Activated CD8-positive, alpha-beta memory T cell treated with anti-CD3 and anti-CD28 coated beads, Interleukin-2, amount 50 U/mL, for 1 hour (primary cell): ENCODE results near the gene DNAJC5G.

Experiments used
- DNase-seq: peaks from one replicate; pipeline ENCODE4 v3.0.0-alpha.2; 2020; ENCODE audit errors: extremely low read depth

DNAJC5G gene

DNA sequence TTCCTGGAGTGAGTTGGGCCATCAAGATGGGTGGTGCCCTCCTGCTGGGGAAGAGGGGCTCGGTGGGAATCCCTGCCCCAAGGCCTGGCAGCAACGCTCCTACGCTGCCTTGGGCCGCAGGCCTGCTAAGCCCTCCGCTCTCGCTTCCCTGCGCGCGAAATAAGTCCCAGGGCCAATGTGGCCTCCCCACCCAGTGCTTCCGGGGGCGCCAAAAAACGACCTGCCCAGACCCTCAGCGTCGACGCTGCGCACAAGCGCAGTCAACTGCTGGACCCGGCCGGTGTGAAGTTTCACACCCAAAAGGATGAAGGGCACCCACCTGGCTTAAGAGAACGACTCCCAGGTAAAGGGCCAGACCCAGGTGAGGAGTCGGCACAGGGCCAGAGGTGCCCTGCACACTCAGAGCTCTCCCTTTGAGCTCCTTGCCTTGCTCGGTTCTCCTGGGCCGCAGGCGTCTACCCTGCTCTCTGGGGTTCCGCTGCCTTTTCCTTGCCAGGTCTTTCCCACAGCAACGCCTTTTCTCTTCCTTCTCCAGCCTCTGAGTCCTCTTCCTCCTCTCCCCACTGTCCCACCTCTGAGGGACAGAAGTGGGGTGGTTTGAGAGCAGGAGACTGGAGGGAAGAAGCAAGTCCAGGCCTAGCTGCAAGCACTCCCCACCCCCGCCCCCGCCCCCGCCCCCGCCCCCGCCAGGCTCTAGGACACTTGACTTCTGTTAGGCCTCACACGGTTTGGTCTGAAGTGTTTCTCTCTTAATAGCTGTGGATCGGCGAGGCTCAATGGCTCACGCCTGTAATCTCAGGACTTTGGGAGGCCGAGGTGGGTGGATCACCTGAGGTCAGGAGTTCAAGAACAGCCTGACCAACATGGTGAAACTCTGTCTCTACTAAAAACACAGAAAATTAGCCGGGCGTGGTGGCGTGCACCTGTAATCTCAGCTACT lies at the start of gene DNAJC5G:
DNAJC5G (plus strand) TSS at position 223 of the 940 bp plus-strand sequence. CDS start 1,296 bp downstream, outside the sequence.
- DNase-seq = no peak

- DNase-seq = no peak
Measured at GRCh38 chr2:27225526-27225925, 49.7 kb upstream of the DNAJC5G start.

DNA sequence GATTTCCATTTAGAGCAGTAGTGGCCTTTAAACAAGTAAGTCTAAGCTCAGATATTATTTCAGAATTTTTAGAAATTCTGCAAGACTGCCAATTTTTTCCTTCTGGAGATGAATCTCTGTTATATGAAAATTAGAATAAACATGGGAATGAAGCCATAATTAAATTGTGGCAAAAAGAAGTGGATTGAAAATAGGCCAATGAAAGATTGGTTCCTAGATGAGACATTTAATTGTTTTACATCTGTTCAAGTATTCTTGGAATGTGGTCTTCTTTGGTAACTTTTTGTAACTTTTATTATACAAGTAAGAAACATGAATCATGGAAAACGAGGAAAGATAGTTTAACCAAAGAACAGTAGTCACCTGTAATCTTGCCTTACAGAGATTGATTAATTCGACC lies 47.7 kb upstream of the DNAJC5G start:
- no peak for DNase-seq

DNA sequence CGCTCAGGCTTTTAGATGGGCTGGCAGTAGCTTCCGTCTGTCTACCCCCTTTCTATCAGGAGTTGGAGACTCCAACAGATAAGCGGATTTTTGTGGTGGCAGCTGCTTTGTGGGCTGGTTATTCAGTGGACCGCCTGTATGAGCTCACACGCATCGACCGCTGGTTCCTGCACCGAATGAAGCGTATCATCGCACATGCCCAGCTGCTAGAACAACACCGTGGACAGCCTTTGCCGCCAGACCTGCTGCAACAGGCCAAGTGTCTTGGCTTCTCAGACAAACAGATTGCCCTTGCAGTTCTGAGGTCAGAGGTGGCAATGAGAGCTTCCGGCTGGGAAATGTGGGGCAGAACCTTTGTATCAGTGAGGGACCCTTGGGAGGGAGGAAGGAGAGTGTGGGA lies 43.3 kb upstream of the DNAJC5G start:
- DNase-seq = no peak

GRCh38 chr2:27233341-27233740 lies 41.9 kb upstream of the DNAJC5G start:
- DNase-seq = no peak

DNA sequence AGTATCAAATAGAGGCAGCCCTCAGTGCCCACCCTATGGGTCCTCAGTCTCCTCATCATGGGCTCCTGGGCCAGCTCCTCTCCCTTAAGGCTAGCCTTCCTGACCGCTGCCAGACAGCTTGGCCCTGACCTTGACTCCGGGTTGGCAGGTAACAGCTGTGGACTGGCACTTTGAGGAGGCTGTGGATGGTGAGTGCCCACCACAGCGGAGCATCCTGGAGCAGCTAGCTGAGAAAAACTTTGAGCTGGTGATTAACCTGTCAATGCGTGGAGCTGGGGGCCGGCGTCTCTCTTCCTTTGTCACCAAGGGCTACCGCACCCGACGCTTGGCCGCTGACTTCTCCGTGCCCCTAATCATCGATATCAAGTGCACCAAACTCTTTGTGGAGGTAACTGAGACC lies 39.1 kb upstream of the DNAJC5G start:
- no peak for DNase-seq

DNA sequence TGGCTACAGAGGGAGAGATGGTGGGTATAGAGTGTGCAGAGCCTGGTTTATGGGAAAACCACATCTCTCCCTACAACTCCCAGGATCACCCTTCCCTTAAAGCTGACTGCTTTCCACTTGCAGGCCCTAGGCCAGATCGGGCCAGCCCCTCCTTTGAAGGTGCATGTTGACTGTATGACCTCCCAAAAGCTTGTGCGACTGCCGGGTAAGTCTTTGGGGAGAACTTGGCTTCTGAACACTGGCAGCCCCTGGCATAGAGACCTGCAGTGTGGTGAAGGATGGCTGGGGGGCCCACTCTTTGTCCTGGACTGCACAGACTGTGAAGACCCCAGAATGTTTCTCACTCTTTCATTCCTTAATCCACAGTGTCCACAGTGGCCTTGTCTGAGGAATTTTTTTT lies 38.6 kb upstream of the DNAJC5G start:
- DNase-seq = no peak

- DNase-seq = no peak
Measured at GRCh38 chr2:27237341-27237945, 37.8 kb upstream of the DNAJC5G start.

DNA sequence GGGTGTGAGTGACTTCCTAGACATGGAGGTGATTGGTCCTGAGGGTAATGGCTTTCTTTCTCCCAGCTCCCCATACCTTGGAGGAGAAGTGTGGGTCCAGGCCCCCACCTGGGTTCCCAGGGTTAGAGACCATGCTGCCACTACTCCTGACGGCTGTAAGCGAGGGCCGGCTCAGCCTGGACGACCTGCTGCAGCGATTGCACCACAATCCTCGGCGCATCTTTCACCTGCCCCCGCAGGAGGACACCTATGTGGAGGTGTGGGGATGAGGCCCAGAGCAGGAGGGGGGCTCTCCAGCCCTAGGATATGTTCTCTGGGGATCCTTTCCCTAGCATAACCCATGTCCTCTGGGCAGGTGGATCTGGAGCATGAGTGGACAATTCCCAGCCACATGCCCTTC lies 36.3 kb upstream of the DNAJC5G start:
- DNase-seq = no peak

- DNase-seq = no peak
Measured at GRCh38 chr2:27240406-27240805, 34.8 kb upstream of the DNAJC5G start.

DNA sequence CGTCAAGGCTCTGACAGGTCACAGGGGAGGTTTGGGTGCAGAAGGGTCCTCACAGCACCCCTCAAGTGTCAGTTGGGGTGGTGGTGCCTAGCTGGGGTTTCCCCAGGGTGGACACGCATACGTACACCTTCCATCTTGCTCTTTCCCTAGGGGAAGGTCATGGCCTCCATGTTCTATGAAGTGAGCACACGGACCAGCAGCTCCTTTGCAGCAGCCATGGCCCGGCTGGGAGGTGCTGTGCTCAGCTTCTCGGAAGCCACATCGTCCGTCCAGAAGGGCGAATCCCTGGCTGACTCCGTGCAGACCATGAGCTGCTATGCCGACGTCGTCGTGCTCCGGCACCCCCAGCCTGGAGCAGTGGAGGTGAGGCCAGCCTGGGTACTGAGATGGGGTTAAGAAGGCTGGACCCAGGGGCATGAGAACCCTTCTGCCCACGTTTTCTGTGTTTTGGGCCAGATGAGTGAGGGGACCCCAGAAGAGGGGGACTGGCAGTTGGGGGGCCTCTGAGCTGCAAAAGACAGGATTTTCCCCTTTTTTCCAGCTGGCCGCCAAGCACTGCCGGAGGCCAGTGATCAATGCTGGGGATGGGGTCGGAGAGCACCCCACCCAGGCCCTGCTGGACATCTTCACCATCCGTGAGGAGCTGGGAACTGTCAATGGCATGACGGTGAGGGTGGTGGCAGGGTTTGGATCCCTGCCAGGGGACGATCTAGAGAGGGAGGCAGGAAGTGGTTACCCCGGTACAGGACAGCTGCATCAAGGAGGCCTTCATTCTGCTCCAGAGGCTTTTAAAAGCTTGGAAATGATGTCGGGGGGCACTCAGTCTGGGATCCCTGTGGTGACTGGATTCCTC lies 33.2 kb upstream of the DNAJC5G start:
- no peak for DNase-seq

DNA sequence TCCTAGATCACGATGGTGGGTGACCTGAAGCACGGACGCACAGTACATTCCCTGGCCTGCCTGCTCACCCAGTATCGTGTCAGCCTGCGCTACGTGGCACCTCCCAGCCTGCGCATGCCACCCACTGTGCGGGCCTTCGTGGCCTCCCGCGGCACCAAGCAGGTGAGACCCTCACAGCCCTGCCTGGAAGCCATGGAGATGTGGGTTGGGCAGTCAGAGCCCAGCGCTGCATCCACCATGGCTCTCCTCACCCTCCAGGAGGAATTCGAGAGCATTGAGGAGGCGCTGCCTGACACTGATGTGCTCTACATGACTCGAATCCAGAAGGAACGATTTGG lies 32.6 kb upstream of the DNAJC5G start:
- no peak for DNase-seq

- DNase-seq = no peak
Measured at GRCh38 chr2:27243391-27244130, 31.7 kb upstream of the DNAJC5G start.

GRCh38 chr2:27245116-27245515 lies 30.1 kb upstream of the DNAJC5G start:
- DNase-seq = no peak

GRCh38 chr2:27245626-27246025 lies 29.6 kb upstream of the DNAJC5G start:
- DNase-seq = no peak

- DNase-seq = no peak
Measured at GRCh38 chr2:27247893-27248292, 27.3 kb upstream of the DNAJC5G start.

DNA sequence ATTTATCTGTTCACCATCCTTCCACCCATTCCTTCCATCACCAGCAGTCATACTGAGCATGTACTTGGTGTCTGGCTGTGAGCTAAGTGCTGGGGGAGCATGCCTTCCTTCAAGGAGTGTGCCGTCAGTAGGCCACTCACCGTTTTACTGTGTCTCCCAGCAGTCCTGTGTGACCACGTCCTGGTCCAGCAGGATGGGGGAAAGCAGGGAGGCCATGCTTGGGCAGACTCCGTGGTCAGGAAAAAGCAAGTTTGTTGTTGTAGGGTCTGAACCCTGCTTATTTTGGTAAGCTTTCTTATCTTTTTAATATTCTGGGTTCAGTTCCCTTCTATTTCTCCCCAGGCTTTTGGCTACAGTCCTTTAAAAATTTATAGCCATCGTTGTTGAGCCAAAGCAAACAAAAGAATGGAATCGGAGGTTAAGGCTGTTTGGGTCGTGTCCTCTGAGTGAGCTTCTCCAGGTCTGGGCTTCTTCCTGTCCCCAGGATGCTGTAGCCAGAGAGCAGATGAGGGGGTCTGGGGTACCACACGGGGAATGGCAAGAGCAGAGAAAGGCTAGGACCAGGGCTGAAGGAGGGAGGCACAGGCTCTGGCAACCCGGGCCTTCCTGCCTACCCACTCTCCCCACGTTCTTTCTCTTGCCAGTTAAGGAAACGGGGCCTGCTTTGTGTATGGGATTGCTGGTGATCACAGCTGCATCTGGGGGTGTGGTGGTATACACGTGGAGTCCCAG lies 25.9 kb upstream of the DNAJC5G start:
- no peak for DNase-seq

- DNase-seq = no peak
Measured at GRCh38 chr2:27249891-27250651, 25.2 kb upstream of the DNAJC5G start.

- DNase-seq = no peak
Measured at GRCh38 chr2:27250652-27251379, 24.4 kb upstream of the DNAJC5G start.

DNA sequence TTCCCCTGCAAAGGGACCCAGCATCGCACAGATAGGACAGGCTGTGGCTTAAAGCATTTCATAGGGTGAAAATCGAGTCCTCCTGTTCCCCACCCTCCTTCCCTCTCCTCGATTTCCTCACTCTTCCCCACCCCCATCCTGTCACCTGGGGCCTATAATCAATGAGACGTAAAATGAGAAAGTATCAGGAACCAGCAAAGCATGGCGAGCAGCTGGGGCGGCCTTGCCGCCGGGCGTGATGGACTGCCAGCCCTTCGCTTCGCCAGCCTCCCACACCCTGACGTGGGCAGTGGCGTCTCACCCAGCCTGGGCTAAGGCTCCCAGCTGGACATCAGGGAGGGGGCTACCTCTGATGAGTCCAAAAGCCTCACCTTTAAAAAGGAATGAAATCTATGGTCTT lies 23.5 kb upstream of the DNAJC5G start:
- DNase-seq = no peak
